Measurements from ENCODE around the gene ALG14.
"Not testable (repeated sequence)": the region's sequence is repeated elsewhere in the genome, so short reads cannot be mapped to it uniquely, and the experiment has no call there.

- TF ChIP-seq EP300, CTCF, POLR2A (IDR thresholded peaks at IDR 0.05): not testable (repeated sequence)
These were observed 131.3 kb downstream of the ALG14 start for GRCh38 chr1:94941480-94941879.
